ENCODE data around the gene ZEB2. TPM values are rescaled to one million over a fixed set of nuclear protein-coding genes. Genes with fewer than 3 reads are reported as not detected.

The ZEB2 gene
- total RNA-seq, 6 experiments from 2014 or later = 13.5 to 35.9 (median 21.7) TPM

- Histone ChIP-seq H3K27ac (no peak overlapping the region), H3K9me3 (no peaks in the 10 kb centered on the region), H3K27me3 (no peaks in the 10 kb centered on the region), H3K4me1 (no peaks in the 10 kb centered on the region), H3K4me3 (no peak overlapping the region), H3K36me3 (no peaks in the 10 kb centered on the region)
- intact Hi-C loops (cut with DNase I) = no loop called here
- 84% methylated on average over 2 of the region's 2 CpGs for WGBS (ENCODE audit: insufficient coverage, low coverage, low lambda C conversion rate, missing lambda C conversion rate)
- ATAC-seq (no peak), DNase-seq (no peak)
- TF ChIP-seq CTCF (IDR thresholded peaks at IDR 0.05) (no peak), POLR2A (IDR thresholded peaks at IDR 0.05) (no peak)
These were observed 68.5 kb downstream of the ZEB2 start for GRCh38 chr2:144451443-144451842.

GRCh38 chr2:144449028-144449406 is 70.9 kb downstream of the ZEB2 start:
- no peaks in the 10 kb centered on the region for H3K9me3 ChIP-seq
- WGBS (ENCODE audit: insufficient coverage, low coverage, low lambda C conversion rate, missing lambda C conversion rate) = 34% methylated on average over 7 of the region's 7 CpGs
- no peak overlapping the region for H3K4me3 ChIP-seq
- H3K27ac ChIP-seq = peak overlapping the region in 2 of 3 donors; percentile 3 to 20
- intact Hi-C loops (cut with DNase I) = no loop called here
- peak; percentile 45 to 53 (median 48) for ATAC-seq
- no peaks in the 10 kb centered on the region for H3K4me1 ChIP-seq
- TF ChIP-seq POLR2A (IDR thresholded peaks at IDR 0.05) (no peak), CTCF (IDR thresholded peaks at IDR 0.05) (peak; percentile 21 to 38 (median 23))
- H3K27me3 ChIP-seq = no peaks in the 10 kb centered on the region
- DNase-seq = peak in 1 of 3 donors; percentile 28
- no peaks in the 10 kb centered on the region for H3K36me3 ChIP-seq

- ATAC-seq = no peak
- H3K9me3 ChIP-seq = no peaks in the 10 kb centered on the region
- intact Hi-C loops (cut with DNase I) = no loop called here
- TF ChIP-seq CTCF (IDR thresholded peaks at IDR 0.05) = no peak
- TF ChIP-seq POLR2A (IDR thresholded peaks at IDR 0.05) = no peak
- DNase-seq = no peak
- WGBS (ENCODE audit: insufficient coverage, low coverage, low lambda C conversion rate, missing lambda C conversion rate) = 58% methylated on average over 9 of the region's 10 CpGs
- no peak overlapping the region for H3K4me3 ChIP-seq
- no peaks in the 10 kb centered on the region for H3K36me3 ChIP-seq
- no peaks in the 10 kb centered on the region for H3K27me3 ChIP-seq
- H3K27ac ChIP-seq = peak overlapping the region in 1 of 3 donors; percentile 20
- H3K4me1 ChIP-seq = no peaks in the 10 kb centered on the region
These were observed 71.4 kb downstream of the ZEB2 start for GRCh38 chr2:144448389-144449027.

- no peaks in the 10 kb centered on the region for H3K9me3 ChIP-seq
- intact Hi-C loops (cut with DNase I) = no loop called here
- H3K4me3 ChIP-seq = no peak overlapping the region
- no peaks in the 10 kb centered on the region for H3K27me3 ChIP-seq
- H3K27ac ChIP-seq = no peak overlapping the region
- WGBS (ENCODE audit: insufficient coverage, low coverage, low lambda C conversion rate, missing lambda C conversion rate) = 67% methylated on average over 3 of the region's 4 CpGs
- H3K4me1 ChIP-seq = no peaks in the 10 kb centered on the region
- TF ChIP-seq CTCF (IDR thresholded peaks at IDR 0.05) (no peak), POLR2A (IDR thresholded peaks at IDR 0.05) (no peak)
- no peaks in the 10 kb centered on the region for H3K36me3 ChIP-seq
- DNase-seq (no peak), ATAC-seq (no peak)
These were observed 72.4 kb downstream of the ZEB2 start for GRCh38 chr2:144447535-144447934.
